GM19238 (cell line): Measurements from ENCODE around the gene MGMT.
"Not testable (repeated sequence)": the region's sequence is repeated elsewhere in the genome, so short reads cannot be mapped to it uniquely, and the experiment has no call there.

Source experiments
- DNase-seq: peaks from one replicate; pipeline ENCODE4 v3.0.0; 2011; ENCODE audit warnings: low spot score; ENCODE audit not compliant: insufficient read length

Gene MGMT

GRCh38 chr10:129466703-129467358, at the start of gene MGMT:
TSS of gene MGMT (plus strand) at chr10:129467241.
- peak; percentile 88 for DNase-seq

GRCh38 chr10:129417870-129418269, 49.2 kb upstream of the MGMT start:
- no peak for DNase-seq

- DNase-seq = no peak
Measured at GRCh38 chr10:129418496-129419225, 48.4 kb upstream of the MGMT start.

- no peak for DNase-seq
Measured at GRCh38 chr10:129419397-129419796, 47.6 kb upstream of the MGMT start.

- no peak for DNase-seq
Measured at GRCh38 chr10:129421399-129422010, 45.5 kb upstream of the MGMT start.

GRCh38 chr10:129424978-129425377, 42.1 kb upstream of the MGMT start:
- no peak for DNase-seq

- no peak for DNase-seq
Measured at GRCh38 chr10:129426606-129427005, 40.4 kb upstream of the MGMT start.

- no peak for DNase-seq
Measured at GRCh38 chr10:129433266-129433665, 33.8 kb upstream of the MGMT start.

GRCh38 chr10:129435724-129436123, 31.3 kb upstream of the MGMT start:
- not testable (repeated sequence) for DNase-seq

GRCh38 chr10:129438024-129438423, 29.0 kb upstream of the MGMT start:
- DNase-seq = no peak

- DNase-seq = no peak
Measured at GRCh38 chr10:129440247-129440646, 26.8 kb upstream of the MGMT start.

- no peak for DNase-seq
Measured at GRCh38 chr10:129440722-129441316, 26.2 kb upstream of the MGMT start.

GRCh38 chr10:129441372-129442009, 25.6 kb upstream of the MGMT start:
- no peak for DNase-seq

- no peak for DNase-seq
Measured at GRCh38 chr10:129442866-129443265, 24.2 kb upstream of the MGMT start.

GRCh38 chr10:129444359-129444758, 22.7 kb upstream of the MGMT start:
- DNase-seq = no peak

GRCh38 chr10:129445436-129446182, 21.4 kb upstream of the MGMT start:
- DNase-seq = no peak

- no peak for DNase-seq
Measured at GRCh38 chr10:129446183-129446581, 20.9 kb upstream of the MGMT start.

- no peak for DNase-seq
Measured at GRCh38 chr10:129447486-129447885, 19.6 kb upstream of the MGMT start.

- DNase-seq = no peak
Measured at GRCh38 chr10:129448086-129448485, 19.0 kb upstream of the MGMT start.

GRCh38 chr10:129448539-129448938, 18.5 kb upstream of the MGMT start:
- DNase-seq = no peak

GRCh38 chr10:129449893-129450292, 17.1 kb upstream of the MGMT start:
- DNase-seq = no peak
